CD4-positive, CD25-positive, alpha-beta regulatory T cell (primary cell): Measurements from ENCODE around the gene DCTN3. TPM values are rescaled to one million over a fixed set of nuclear protein-coding genes. Genes with fewer than 3 reads are reported as not detected.

ENCODE experiments used
- ATAC-seq, 2 donors: fragments of 150-1000 bp; cut with Tn5 transposase; one replicate each; pipeline ENCODE4 v1.10.0; 2021; ENCODE audit warnings: low read depth in 2 of 2, moderate number of reproducible peaks in 2 of 2, moderate library complexity in 1 of 2
- DNase-seq, 3 donors: peaks; one replicate each; pipeline versions ENCODE4 v3.0.0 to v3.0.0-alpha.2; 2012 to 2022; ENCODE audit warnings: mixed read lengths in 1 of 3
- H3K27ac ChIP-seq: one replicate; pipeline ENCODE4 v1.7.0; 2013; ENCODE audit warnings: mild to moderate bottlenecking, low read length; ENCODE audit not compliant: insufficient read depth, poor library complexity, severe bottlenecking
- H3K27me3 ChIP-seq: one replicate; pipeline ENCODE4 v1.7.0; 2013; ENCODE audit warnings: low read length; ENCODE audit not compliant: control insufficient read depth, insufficient read depth
- H3K36me3 ChIP-seq: one replicate; pipeline ENCODE4 v1.7.0; 2013; ENCODE audit warnings: mild to moderate bottlenecking, low read length, moderate library complexity; ENCODE audit not compliant: control insufficient read depth, insufficient read depth
- H3K4me1 ChIP-seq: 2 replicates; pipeline ENCODE4 v1.7.0; 2013; ENCODE audit warnings: mild to moderate bottlenecking, low read length; ENCODE audit not compliant: insufficient read depth, control insufficient read depth, poor library complexity, severe bottlenecking
- H3K4me3 ChIP-seq: one replicate; pipeline ENCODE4 v1.7.0; 2013; ENCODE audit warnings: low read depth, mild to moderate bottlenecking, low read length, moderate library complexity
- H3K9me3 ChIP-seq, 2 experiments: 1 replicate in 1 of 2; 2 replicates in 1 of 2; pipeline ENCODE4 v1.7.0; 2013; ENCODE audit warnings: low read length in 2 of 2, mild to moderate bottlenecking in 1 of 2, moderate library complexity in 1 of 2; ENCODE audit not compliant: control insufficient read depth in 2 of 2
- H3K27ac Mint-ChIP-seq, 3 donors: one replicate each; pipeline ENCODE4 v1.8.0; 2020 to 2022; ENCODE audit warnings: mild to moderate bottlenecking in 3 of 3, mixed read lengths in 3 of 3, moderate library complexity in 2 of 3
- H3K27me3 Mint-ChIP-seq: one replicate; pipeline ENCODE4 v1.8.0; 2022; ENCODE audit warnings: mild to moderate bottlenecking, mixed read lengths
- H3K36me3 Mint-ChIP-seq: one replicate; pipeline ENCODE4 v1.8.0; 2020; ENCODE audit warnings: mixed read lengths
- H3K4me1 Mint-ChIP-seq, 4 donors: one replicate each; pipeline ENCODE4 v1.8.0; 2020 to 2022; ENCODE audit warnings: mixed read lengths in 4 of 4, mild to moderate bottlenecking in 1 of 4
- H3K4me3 Mint-ChIP-seq, 4 donors: one replicate each; pipeline ENCODE4 v1.8.0; 2020 to 2022; ENCODE audit warnings: mild to moderate bottlenecking in 4 of 4, mixed read lengths in 4 of 4, moderate library complexity in 3 of 4
- H3K9me3 Mint-ChIP-seq, 7 donors: one replicate each; pipeline ENCODE4 v1.8.0; 2020 to 2022; ENCODE audit warnings: mixed read lengths in 7 of 7, mild to moderate bottlenecking in 3 of 7, moderate library complexity in 2 of 7
- polyA plus RNA-seq, 4 donors: library from polyadenylated mRNA; unstranded; fragments of 300-500 nt; fragmentation: Illumina TruSeq; gene quantifications; one replicate each; pipeline ENCODE4 v1.2.3, GENCODE V29; 2021
- total RNA-seq: library from RNA; stranded (reverse); gene quantifications from one replicate; pipeline ENCODE4 v1.2.3, GENCODE V29; 2022

The DCTN3 gene
- total and polyA plus RNA-seq, 5 donors from 2014 or later, result 80.4 to 202 (median 153) TPM

- Mint-ChIP-seq H3K9me3 (no peaks in the 10 kb centered on the region), H3K36me3 (peaks cover 9% of the 10 kb centered on the region), H3K4me1 (peaks cover 5 to 41% (median 38%) of the 10 kb centered on the region in 4 donors), H3K27me3 (no peaks in the 10 kb centered on the region), H3K4me3 (no peak overlapping the region), H3K27ac (no peak overlapping the region)
- DNase-seq (no peak), ATAC-seq (no peak)
- H3K4me3 ChIP-seq, result no peak overlapping the region
- no peak overlapping the region for H3K27ac ChIP-seq
- H3K36me3 ChIP-seq, result no peaks in the 10 kb centered on the region
- H3K27me3 ChIP-seq, result no peaks in the 10 kb centered on the region
- peaks cover 30% of the 10 kb centered on the region for H3K4me1 ChIP-seq
- no peaks in the 10 kb centered on the region for H3K9me3 ChIP-seq
Measured at GRCh38 chr9:34659592-34660253, 39.4 kb upstream of the DCTN3 start.

GRCh38 chr9:34658461-34658860 is 38.2 kb upstream of the DCTN3 start:
- Mint-ChIP-seq H3K9me3 (no peaks in the 10 kb centered on the region), H3K36me3 (peaks cover 9% of the 10 kb centered on the region), H3K4me3 (no peak overlapping the region), H3K4me1 (peaks cover 0 to 28% (median 27%) of the 10 kb centered on the region in 4 donors), H3K27ac (no peak overlapping the region), H3K27me3 (no peaks in the 10 kb centered on the region)
- no peak for ATAC-seq
- Histone ChIP-seq H3K4me1 (peaks cover 17% of the 10 kb centered on the region), H3K27ac (no peak overlapping the region), H3K4me3 (no peak overlapping the region), H3K9me3 (no peaks in the 10 kb centered on the region), H3K36me3 (no peaks in the 10 kb centered on the region), H3K27me3 (no peaks in the 10 kb centered on the region)
- DNase-seq, result no peak

GRCh38 chr9:34656992-34657391 is 36.7 kb upstream of the DCTN3 start:
- Histone ChIP-seq H3K4me3 (no peak overlapping the region), H3K27ac (no peak overlapping the region), H3K4me1 (peaks cover 3% of the 10 kb centered on the region), H3K27me3 (no peaks in the 10 kb centered on the region), H3K9me3 (no peaks in the 10 kb centered on the region), H3K36me3 (no peaks in the 10 kb centered on the region)
- H3K27me3 Mint-ChIP-seq, result no peaks in the 10 kb centered on the region
- H3K27ac Mint-ChIP-seq, result peak overlapping the region in 1 of 3 donors; percentile 25
- peaks cover 9% of the 10 kb centered on the region for H3K36me3 Mint-ChIP-seq
- no peak for DNase-seq
- H3K4me1 Mint-ChIP-seq, result peaks cover 9 to 28% (median 26%) of the 10 kb centered on the region in 4 donors
- no peak overlapping the region for H3K4me3 Mint-ChIP-seq
- H3K9me3 Mint-ChIP-seq, result no peaks in the 10 kb centered on the region
- ATAC-seq, result no peak

GRCh38 chr9:34655394-34655793 is 35.1 kb upstream of the DCTN3 start:
- Mint-ChIP-seq H3K4me1 (peaks cover 9 to 29% (median 27%) of the 10 kb centered on the region in 4 donors), H3K36me3 (peaks cover under 1% of the 10 kb centered on the region), H3K27ac (peak overlapping the region in 1 of 3 donors; percentile 44), H3K9me3 (no peaks in the 10 kb centered on the region), H3K4me3 (no peak overlapping the region), H3K27me3 (no peaks in the 10 kb centered on the region)
- Histone ChIP-seq H3K4me1 (no peaks in the 10 kb centered on the region), H3K27me3 (no peaks in the 10 kb centered on the region), H3K36me3 (peaks cover 13% of the 10 kb centered on the region), H3K9me3 (no peaks in the 10 kb centered on the region), H3K4me3 (no peak overlapping the region), H3K27ac (no peak overlapping the region)
- DNase-seq (no peak), ATAC-seq (no peak)

GRCh38 chr9:34654323-34655051 is 34.2 kb upstream of the DCTN3 start:
- H3K36me3 ChIP-seq, result peaks cover 22% of the 10 kb centered on the region
- peak overlapping the region in 1 of 3 donors; percentile 35 for H3K27ac Mint-ChIP-seq
- H3K9me3 ChIP-seq, result no peaks in the 10 kb centered on the region
- no peak for DNase-seq
- H3K4me1 ChIP-seq, result no peaks in the 10 kb centered on the region
- H3K27me3 ChIP-seq, result no peaks in the 10 kb centered on the region
- no peak for ATAC-seq
- H3K9me3 Mint-ChIP-seq, result no peaks in the 10 kb centered on the region
- peaks cover under 1% of the 10 kb centered on the region for H3K36me3 Mint-ChIP-seq
- peak overlapping the region in 1 of 4 donors; percentile 32 for H3K4me3 Mint-ChIP-seq
- no peak overlapping the region for H3K4me3 ChIP-seq
- no peaks in the 10 kb centered on the region for H3K27me3 Mint-ChIP-seq
- H3K4me1 Mint-ChIP-seq, result peaks cover 9 to 33% (median 28%) of the 10 kb centered on the region in 4 donors
- H3K27ac ChIP-seq, result no peak overlapping the region

GRCh38 chr9:34653151-34654072 is 33.1 kb upstream of the DCTN3 start:
- Mint-ChIP-seq H3K9me3 (no peaks in the 10 kb centered on the region), H3K4me3 (no peak overlapping the region), H3K27me3 (no peaks in the 10 kb centered on the region), H3K36me3 (peaks cover 8% of the 10 kb centered on the region), H3K27ac (peak overlapping the region; percentile 32 to 67 (median 52)), H3K4me1 (peaks cover 9 to 41% (median 36%) of the 10 kb centered on the region in 4 donors)
- Histone ChIP-seq H3K4me1 (peaks cover 6% of the 10 kb centered on the region), H3K9me3 (no peaks in the 10 kb centered on the region), H3K27ac (no peak overlapping the region), H3K36me3 (peaks cover 28% of the 10 kb centered on the region), H3K4me3 (no peak overlapping the region), H3K27me3 (no peaks in the 10 kb centered on the region)
- ATAC-seq, result no peak
- DNase-seq, result no peak

GRCh38 chr9:34652602-34653000 is 32.3 kb upstream of the DCTN3 start:
- Histone ChIP-seq H3K9me3 (no peaks in the 10 kb centered on the region), H3K27me3 (no peaks in the 10 kb centered on the region), H3K4me3 (no peak overlapping the region), H3K4me1 (peaks cover 14% of the 10 kb centered on the region), H3K27ac (no peak overlapping the region), H3K36me3 (peaks cover 31% of the 10 kb centered on the region)
- Mint-ChIP-seq H3K4me1 (peaks cover 9 to 49% (median 44%) of the 10 kb centered on the region in 4 donors), H3K9me3 (peaks cover 0 to 3% (median 0%) of the 10 kb centered on the region in 7 donors), H3K27me3 (no peaks in the 10 kb centered on the region), H3K36me3 (peaks cover 16% of the 10 kb centered on the region), H3K27ac (peak overlapping the region; percentile 39 to 67 (median 52)), H3K4me3 (peak overlapping the region in 2 of 4 donors; percentile 50 to 63)
- ATAC-seq, result no peak
- DNase-seq, result no peak
